GM21526 (cell line): Measurements from ENCODE around the gene ANGPTL3.
A peak's percentile ranks its signal among the peaks of the same experiment; 100 is the strongest.

Experiments
- ATAC-seq: cut with Tn5 transposase; IDR thresholded peaks from one replicate; pipeline ENCODE4 v1.9.1; 2021; ENCODE audit warnings: moderate library complexity; ENCODE audit not compliant: unreplicated experiment, low FRiP score

The ANGPTL3 gene

DNA sequence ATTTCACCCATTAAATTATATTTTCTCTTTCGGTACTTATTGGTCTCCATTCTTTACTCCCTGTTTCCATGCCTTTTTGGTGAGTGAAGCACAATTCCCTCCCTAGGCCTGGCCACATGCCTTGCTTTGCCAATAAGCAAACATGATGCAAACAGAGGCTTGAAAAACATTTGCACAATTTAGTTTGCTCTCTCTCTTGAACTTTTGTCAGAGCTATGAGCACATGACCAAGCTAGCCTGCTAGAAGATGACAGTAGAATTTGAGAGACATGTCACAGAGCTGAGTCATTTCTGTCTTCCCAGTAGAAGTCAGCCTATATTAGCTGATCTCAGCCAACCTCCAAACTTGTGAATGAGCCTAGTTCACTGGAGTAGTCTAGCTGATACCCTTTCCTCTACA is 24.6 kb downstream of the ANGPTL3 start:
- peak; percentile 91 for ATAC-seq

DNA sequence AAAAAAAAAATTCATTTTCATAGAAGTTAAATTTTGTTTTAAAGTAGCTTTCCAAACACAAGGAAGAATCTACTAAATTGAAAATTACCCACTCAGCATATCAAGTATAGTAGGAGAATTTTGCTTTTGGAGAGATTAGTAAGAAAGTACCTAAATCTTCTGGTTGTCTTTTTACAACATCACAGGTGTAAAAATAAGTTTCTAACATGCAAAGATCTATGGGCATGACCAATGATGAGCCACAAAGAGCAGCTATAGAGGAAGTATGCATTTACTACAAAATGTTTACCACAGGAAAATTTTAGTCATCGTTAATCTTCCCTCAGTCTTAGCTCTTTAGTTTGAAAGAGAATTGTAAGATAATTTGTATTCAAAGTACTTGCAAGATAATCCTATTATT is 28.1 kb downstream of the ANGPTL3 start:
- ATAC-seq: no peak

DNA sequence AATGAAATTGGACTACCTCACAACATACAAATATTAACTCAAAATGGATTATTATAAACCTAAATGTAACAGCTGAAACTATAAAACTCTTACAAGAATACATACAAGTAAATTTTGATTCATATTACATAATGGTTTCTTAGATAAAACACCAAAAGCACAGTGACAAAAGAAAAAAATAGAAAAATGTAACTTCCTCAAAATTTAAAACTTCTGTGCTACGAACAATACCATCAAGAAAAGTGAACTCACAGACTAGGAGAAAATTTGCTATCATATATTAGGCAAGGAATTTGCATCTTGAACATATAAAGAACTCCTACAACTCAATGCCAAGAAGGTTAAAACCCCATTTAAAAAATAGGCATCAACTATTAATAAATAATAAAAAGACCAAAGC is 31.2 kb downstream of the ANGPTL3 start:
- ATAC-seq: no peak

DNA sequence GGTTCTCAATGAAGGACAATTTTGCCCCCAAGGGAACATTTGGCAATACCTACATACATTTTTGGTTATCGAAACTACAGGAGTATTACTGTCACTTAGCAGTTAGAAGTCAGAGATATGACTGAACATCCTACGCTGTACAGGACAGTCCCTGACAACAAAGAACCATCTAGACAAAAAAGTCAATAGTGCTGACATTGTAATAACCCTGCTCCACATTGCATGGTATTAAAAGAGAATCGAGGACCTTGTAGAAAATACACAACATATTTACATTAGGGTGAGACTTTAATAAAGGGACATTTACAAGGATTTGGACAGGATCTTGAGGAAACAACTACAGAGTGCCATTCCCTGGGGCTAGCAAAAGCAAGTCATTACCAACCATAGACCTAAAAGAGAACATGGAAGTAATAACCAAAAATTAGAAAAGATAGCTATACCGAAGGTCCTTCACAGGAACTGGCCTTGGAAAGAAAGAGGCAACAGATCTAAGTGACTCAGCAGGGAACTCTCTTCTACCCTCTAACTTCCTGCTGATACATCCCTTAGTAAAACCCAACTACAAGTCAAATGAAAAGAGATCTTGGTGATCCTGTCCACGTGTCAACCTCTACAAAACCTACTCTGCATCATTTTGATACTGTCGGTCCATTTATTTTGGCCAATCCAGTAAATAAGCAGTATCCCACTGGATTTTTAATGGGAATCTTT is 40.2 kb downstream of the ANGPTL3 start:
- ATAC-seq: no peak

DNA sequence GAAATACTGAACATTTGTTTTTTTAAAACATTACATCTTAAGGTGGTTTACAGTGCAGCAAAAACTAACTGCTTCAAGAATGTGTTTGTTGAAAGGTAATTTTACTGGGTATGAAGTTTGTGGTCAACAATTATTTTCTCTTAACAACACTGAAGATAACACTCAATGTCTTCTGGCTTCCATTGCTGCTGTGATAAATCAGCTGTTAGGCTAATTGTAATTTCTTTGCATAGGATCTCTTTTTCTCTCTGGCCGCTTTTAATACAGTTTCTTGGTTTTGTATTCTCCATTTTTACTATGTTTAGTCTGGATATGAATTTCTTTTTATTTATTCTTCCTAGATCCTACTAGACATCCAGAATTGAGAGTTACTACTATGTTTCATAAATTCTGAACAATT is 46.0 kb downstream of the ANGPTL3 start:
- no peak for ATAC-seq

DNA sequence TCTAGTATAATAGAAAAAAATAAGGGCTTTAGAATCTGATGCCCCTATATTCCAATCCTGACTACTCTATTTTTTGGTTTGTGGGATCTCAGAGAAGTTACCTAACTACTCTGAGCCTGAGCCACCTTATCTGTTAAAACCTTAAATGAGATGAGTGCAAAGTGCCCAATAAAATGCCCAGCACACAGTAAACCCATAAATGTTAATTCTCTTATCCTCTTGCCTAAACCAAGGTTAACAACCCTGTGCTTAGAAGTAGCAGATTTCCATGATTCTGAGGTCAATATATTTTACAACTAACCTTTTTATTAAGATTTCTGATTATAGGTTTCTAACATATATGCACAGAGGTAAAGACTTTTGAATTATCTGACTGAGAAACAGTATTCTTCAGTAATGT is 55.1 kb downstream of the ANGPTL3 start:
- no peak for ATAC-seq

DNA sequence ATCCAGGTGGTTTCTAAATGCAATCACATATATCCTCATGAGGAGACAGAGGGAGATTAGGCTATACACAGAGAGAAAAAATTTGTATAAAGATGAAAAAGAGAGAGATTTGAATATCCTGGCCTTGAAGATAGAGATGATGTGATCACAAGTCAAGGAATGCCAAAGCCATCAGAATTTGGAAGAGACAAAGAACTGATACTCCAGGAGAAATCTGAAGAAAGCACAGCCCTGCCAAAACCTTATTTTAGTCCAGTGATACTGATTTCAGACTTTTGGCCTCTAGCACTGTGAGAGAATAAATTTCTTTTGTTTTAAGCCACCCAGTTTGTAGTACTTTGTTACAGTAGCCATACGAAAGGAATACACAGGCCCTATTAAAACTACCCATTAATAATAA is 57.4 kb downstream of the ANGPTL3 start:
- no peak for ATAC-seq
